Ecto neural progenitor cell (in vitro differentiated cells): ENCODE results near the gene PCCA.
"Not testable (repeated sequence)": the region's sequence is repeated elsewhere in the genome, so short reads cannot be mapped to it uniquely, and the experiment has no call there.

Experiments used
- DNase-seq: peaks from one replicate; pipeline ENCODE4 v3.0.0-alpha.2; 2018; ENCODE audit warnings: low spot score

PCCA gene, protein sequence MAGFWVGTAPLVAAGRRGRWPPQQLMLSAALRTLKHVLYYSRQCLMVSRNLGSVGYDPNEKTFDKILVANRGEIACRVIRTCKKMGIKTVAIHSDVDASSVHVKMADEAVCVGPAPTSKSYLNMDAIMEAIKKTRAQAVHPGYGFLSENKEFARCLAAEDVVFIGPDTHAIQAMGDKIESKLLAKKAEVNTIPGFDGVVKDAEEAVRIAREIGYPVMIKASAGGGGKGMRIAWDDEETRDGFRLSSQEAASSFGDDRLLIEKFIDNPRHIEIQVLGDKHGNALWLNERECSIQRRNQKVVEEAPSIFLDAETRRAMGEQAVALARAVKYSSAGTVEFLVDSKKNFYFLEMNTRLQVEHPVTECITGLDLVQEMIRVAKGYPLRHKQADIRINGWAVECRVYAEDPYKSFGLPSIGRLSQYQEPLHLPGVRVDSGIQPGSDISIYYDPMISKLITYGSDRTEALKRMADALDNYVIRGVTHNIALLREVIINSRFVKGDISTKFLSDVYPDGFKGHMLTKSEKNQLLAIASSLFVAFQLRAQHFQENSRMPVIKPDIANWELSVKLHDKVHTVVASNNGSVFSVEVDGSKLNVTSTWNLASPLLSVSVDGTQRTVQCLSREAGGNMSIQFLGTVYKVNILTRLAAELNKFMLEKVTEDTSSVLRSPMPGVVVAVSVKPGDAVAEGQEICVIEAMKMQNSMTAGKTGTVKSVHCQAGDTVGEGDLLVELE

DNA sequence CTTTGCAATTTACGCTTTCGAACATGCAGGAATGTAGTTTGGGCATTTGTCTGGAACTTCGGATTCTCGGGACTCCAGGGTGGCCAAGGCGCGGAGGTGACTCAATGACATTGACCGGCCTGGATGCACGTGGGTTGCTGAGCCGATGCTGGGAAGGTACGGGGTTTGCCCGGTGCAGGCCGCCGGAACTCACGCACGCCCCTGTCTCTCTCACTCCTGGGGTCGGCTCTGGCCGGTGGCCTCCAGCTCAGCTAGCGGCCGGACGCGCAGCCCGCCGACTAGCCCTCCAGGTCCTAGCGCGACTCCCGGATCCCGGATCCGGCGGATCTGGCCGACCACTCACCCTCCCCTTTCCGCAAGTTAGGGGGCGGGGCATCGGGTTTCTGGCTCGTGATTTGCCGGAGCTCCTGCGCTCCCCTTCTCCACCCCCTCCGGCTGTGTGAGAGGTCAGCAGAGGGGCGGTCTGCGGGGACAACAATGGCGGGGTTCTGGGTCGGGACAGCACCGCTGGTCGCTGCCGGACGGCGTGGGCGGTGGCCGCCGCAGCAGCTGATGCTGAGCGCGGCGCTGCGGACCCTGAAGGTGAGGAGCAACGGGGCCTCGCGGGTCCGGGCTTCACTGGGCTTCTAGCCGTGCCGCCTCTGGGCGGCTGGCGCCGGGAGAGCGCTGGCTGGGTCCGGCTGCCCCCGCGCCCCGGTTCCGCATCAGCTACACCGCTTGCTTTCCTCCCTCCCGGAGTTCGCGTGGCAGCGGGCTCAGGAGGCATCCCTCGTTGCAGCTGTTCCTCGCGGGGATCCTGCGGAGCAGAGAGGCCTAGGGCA is at the start of gene PCCA:
Gene PCCA (plus strand): TSS at position 450 of the 821 bp plus-strand sequence. CDS start 28 bp downstream, at position 478.
- DNase-seq, result peak; percentile 99

DNA sequence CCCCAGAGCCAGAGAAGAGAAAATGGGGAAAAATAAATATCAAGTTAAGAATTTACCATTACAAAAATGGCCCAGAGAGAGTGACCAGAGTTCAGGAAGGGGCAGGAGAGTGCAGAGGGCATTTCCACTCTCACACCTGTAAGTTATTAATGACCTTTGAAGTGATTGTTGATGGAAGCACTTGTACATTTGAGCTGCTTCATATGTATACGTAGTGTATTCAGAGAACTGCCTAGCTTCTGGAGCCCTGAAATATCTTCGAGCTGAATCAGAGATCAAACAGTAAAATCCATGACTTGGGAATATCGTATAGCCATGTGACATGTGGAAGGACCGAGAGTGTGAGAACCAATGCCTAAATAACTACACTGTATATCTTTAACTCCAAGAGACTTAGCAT is 49.2 kb upstream of the PCCA start:
- DNase-seq, result no peak

DNA sequence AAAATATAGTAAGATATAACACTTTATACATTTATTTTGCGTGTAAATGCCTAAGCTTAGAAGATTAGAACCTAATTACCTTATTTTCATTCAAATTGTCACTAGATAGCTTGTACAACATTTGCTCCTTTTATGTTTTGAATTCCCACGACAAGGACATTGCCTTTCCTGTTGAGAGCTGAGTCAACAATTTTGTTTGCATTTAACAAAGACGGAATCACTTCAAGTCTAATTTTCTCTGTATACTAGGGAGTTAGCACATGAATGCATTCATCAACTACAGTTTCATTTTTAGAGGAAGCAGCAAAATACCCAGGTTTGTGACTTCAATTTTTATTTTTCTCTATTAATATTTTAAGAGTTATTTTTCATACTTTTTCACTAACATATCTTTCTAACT is 48.7 kb upstream of the PCCA start:
- no peak for DNase-seq

DNA sequence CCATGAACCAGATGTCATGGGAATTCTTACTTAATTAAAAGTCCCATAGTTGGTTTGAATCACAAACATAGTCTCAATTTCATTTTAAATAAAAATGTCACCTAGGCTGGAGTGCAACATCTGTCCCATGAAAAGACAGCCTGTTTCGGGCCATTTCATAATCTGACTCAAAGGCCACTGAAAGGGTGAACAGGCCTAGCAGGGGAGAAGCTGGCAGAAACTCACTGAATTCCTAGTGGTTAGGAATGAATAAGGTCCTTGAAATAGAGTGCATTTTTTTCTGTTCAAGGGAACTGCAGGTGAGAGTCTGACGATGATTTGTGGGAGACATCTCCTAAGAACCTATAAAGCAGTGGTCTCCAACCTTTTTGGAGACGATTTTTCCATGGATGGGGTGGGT is 44.0 kb upstream of the PCCA start:
- DNase-seq, result no peak

DNA sequence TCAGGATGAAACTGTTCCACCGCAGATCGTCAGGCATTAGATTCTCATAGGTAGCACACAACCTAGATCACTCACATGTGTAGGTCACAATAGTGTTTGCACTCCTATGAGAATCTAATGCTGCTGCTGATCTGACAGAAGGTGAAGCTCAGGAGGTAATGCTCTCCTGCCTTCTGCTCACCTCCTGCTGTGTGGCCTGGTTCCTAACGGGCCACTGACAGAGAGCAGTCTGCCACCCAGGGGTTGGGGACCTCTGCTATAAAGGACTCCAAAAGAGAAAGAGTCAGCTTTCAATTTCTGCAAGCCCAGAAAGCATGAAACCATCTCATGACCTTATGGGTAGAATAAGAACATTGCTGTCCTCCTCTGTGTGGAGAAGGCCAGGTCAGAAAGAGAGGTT is 43.5 kb upstream of the PCCA start:
- no peak for DNase-seq

DNA sequence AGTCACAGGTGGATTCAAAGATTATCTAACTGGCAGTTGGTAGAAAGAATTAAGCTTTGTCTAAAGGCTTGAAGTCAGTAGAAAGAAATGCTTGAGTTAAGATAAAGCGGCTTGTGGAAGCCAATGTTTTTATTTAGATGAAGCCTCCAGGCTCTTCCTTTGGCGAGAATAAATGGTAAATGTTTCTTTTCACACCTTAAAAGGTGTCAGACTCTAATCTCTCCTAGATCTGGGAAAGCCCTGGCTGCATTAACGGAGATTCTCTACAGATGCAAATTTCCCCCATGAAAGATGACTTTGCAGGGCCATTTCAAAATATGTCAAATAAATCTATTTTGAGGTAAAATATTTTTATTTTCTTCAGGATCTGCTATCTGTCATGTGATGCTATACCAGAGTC is 37.8 kb upstream of the PCCA start:
- DNase-seq, result no peak

DNA sequence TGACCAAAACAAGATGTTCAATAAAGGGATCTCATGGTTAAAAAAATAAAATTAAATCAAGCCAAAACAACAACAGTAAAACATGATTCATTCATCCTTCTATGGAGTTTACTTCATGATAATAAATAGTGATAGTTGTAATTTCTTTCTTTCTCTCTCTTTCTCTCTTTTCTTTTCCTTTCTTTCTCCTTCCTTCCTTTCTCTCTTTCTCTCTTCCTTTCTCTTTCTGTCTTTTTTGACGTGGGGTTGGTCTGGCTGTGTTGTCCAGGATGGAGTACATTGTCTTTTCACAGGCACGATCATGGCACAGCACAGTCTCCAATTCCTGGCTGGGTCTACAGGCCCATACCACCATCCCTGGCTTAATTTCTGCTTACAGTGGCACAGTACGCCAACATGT is 29.1 kb upstream of the PCCA start:
- DNase-seq, result no peak

DNA sequence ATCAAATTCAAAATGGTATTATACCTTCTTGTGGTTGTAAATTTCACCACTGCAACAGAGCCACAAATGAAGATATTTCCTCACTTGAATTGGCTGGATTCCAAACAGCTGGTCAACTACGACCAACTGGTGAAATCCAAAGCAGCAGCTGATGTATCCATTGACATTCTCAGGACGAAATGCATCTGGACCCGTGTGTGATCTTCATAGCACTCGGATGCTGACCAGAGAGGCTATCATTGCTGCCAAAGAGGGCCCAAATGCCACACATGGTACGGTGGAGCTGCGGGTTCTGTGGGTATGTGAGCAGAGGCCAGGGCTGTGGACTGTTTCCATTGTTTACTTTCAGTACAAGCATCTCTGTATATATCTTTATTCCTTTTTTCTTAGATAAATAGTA is 25.6 kb upstream of the PCCA start:
- DNase-seq, result no peak

DNA sequence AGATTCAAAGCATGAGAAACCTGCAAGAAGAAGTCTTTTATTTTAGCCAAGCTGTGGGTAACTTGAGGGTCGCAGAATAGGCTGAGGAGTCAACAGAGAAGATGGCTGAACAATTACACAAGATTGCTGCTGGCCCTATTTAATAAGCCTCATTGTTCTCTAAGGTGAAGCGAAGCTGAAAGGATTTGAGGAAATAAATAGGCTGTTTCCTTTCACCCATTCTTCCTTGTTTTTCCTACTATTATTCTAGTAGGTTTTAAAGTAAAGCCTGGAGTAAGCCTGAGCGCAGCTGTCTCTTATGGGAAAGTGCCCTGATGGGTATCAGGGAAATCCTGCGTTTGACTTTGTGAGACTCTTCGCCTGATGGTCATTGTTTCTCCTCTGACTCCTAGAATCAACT is 25.0 kb upstream of the PCCA start:
- DNase-seq, result no peak

DNA sequence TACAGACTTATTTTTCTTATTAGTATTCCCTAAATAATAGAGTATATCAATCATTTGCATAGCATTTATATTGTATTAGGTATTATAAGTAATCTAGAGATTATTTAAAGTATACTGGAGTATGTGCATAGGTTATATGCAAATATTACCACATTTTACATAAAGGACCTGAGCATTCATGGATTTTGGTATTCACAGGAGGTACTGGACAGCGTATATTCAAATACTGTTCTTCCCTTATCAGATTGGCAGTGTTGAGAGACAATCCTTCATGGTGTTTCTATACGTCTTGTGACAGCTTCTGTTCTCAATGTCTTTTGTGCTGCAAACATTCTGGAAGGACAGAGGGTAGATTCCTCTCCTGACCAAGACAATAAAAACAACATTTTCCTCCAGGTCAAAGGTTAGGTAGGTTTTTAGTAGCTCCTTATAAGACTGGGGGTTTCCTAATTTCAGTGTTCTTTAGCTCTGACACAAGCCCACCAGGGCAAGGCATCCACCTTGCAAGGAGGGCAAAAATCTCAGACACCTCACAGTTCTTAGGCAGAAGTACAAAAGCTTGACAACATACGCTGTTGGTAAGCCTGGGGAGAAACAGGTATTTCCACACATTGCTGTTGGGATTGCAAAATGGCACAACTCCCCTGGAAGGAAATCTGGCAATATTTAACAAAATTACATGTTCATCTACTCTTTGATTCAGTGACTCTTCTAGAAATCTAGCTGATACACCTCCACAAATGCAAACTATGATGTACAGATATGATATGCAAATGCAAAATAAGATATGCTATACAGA is 20.6 kb upstream of the PCCA start:
- DNase-seq, result no peak

DNA sequence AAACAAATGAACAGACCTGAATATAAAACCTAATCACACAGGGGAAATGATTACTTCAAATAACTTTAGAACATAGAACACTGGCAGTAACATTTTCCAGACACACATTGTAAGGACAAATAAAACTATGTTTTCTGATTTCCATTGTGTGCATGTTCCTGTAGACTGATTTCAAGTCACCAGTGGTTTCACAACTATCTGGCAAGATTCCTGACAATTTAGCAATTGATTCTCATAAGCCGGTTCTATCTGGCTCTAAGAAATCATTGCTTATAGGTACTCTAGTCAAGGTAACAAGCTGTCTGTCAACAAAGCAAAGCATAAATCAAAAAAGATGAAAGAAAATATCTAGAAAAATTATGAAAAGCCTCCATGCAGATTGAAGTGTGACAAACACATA is 19.6 kb upstream of the PCCA start:
- DNase-seq, result no peak

DNA sequence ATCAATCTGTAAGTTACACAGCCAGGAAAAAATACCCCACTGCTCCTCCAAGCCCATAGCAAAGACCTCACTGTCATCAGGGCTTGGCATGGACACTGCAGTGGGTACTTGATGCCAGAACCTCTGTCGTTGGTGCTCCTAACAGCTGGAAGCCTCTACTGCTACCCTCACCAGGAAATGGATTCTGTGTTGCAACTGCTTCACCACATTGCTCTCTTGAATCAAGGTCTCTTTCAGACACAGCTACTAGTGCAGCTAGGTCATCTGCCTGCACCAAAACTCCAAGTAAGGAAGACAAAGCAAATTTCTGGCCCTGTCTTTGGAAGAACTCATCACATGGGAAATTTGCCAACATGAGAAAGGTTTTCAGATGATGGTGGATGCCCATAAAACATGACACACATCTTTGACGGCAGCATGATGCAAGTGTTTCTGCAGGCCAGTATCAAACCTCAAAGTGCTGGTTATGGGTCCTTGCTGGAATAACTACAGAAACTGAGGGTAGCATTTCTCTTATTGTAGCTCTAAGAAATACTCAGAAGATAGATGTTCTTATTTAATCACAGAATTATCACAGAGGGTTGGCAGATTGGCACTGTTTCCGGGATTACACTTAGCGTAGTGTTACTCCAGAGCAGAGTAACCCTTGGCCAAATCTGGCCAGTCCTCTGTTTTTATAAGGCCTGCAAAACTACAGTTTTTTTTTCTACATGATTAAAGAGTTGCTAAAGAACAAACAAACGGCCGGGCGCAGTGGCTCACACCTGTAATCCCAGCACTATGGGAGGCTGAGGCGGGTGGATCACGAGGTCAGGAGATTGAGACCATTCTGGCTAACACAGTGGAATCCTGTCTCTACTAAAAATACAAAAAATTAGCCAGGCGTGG is 12.9 kb upstream of the PCCA start:
- DNase-seq, result no peak

DNA sequence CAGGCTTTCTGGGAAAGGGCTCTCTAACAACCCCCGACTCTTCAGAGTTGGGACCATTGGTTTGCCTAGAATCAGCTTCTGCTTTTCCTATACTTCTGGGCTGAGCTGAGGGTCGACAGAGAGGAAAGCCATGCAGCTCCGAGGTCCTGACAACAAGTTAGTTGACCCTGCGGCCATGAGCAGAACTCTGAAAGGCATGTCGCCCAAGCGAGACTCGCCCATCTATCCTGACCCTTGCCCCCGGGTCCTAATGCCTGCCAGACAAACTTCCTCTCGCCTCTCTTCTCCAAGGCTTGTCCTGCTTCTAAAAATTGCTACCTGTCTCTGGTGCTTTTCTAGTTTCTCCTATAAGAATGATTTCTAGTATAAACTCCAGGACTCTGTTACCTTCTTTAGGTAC is 9.9 kb upstream of the PCCA start:
- DNase-seq, result not testable (repeated sequence)

DNA sequence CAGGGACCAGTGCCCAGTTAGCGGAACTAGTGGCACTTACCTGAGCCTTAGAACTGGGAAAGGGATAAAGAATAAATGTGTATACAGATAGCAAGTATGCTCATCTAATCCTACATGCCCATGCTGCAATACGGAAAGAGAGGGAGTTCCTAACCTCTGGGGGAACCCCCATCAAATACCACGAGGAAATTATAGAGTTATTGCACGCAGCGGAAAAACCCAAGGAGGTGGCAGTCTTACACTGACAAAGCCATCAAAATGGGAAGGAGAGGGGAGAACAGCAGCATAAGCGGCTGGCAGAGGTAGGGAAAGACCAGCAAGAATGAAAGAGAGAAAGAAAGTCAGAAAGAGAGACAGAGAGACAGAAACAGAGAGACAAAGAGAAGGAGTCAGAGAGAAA is 5.5 kb upstream of the PCCA start:
- not testable (repeated sequence) for DNase-seq

DNA sequence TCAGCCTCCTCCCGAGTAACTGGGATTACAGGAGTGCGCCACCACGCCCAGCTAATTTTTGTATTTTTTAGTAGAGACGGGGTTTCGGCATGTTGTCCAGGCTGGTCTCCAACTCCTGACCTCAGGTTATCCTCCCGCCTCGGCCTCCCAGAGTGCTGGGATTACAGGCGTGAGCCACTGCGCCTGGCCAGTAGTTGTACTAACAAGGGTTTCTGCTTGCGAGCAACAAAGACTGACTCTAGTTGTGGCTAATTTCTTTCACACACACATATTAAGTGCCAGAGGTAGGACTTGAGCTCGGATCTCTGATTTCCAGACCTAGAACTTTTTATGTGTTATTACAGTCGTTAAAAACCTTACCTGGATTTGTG is 635 bp upstream of the PCCA start:
- DNase-seq, result no peak

DNA sequence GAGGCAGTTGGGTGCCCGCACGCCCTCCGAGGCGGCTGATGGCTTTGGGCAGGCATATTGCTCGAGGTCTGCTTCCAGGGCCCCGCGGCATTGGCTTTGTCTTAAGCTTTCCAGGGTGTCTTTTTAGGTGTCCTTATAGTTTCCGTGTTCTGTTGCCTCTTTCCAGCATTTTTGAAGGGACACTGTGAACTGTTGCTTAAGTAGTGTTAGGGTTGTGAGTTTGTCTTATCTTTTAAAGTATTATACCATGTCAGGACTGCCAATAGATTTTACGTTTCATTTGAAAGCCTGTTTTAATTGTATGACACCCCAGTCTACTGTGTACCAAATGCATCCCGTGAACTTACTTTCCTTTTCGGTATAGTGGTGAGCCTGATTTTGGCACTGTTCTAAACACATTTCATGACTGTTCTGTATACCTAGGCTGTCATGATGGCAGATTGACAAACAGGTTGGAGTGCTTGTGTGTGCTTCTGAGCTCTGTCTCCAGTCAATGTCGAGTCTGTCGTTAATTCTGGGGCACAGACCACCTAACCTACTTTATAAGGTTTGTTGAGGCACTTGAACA is 656 bp downstream of the PCCA start:
- DNase-seq, result no peak

DNA sequence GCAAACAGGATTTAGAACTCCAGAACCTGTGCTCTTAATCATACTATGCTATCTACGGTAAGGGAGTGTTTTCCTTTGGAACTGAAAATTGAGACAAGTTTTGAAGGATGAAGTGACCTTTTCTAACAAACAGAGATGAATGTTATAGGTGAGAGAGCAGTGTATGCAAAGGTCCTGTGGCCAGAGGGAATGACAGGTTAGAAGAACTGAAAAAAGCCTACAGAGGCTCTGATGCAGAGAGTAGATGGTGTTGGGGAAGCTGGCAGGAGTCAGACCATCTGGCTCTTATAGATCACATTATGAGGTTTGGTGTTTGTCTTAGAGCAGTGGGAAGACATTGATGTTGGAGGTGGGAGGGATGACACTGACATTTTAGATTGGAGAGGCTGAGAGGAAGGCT is 2.0 kb downstream of the PCCA start:
- DNase-seq, result no peak

DNA sequence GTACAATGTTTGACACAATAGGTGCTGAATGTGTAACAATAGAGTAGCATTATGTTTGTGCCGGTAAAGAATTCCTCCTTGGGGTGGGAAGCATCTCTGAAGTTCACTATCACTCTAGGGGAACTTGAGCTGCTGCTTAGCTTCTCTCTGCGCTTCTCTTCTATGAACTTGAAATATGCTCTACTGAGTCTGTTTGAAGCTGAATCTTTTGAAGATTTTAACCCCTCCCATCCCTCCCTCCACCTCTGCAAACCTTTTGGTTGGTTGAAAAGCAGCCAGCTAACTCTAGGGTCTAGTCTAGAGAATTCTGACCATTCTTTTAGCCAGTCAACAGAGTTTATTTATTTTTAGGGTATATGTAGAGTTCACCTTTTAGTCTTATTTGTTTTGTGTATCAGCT is 2.5 kb downstream of the PCCA start:
- DNase-seq, result no peak

DNA sequence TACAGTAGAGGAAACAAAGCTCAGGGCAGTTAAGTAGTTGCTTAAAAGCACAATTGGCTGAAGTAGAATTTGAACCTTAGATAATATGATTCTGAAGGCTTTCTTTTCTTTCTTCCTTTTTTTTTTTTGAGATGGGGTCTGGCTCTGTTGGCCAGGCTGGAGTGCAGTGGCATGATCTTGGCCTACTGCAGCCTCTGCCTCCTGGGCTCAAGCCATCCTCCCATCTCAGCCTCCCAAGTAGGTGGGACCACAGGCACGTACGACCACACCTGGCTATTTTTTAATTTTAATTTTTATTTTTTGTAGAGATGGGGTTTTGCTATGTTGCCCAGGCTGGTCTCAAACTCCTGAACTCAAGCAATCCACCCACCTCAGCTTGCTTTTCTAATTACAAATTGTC is 3.4 kb downstream of the PCCA start:
- not testable (repeated sequence) for DNase-seq

DNA sequence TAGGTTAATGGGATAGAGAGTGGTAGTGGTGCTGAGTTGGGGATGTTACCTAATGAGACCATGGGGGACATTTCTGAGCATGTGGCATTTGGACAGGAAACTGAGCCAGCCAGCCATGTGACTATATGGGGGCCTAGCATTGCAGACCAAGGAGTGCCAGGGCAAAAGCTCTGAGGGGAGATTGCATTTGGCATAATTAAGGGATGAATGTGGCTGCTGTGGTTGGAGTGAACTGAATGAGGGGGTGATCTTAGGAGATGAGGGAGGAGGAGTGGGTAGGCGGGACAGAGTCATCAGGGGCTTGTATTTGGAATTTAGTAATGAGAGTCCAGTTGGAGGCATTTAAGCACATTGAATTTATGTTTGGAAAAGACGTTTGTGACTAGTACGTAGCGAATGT is 6.6 kb downstream of the PCCA start:
- no peak for DNase-seq

DNA sequence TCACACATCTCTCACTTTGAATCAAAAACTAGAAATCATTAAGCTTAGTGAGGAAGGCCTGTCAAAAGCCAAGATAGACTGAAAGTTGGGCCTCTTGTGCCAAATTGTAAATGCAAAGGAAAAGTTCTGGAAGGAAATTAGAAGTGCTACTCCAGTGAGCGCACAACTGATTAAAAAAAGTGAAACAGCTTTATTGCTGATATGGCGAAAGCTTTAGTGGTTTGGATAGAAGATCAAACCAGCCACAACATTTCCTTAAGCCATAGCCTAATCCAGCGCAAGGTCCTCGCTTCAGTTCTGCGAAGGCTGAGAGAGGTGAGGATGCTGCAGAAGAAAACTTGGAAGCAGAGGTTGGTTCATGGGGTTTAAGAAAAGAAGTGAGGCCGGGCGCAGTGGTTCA is 7.6 kb downstream of the PCCA start:
- DNase-seq, result no peak
